Spleen (tissue), 7 donors: ENCODE data around the gene ICOSLG.
"Not testable (repeated sequence)": the region's sequence is repeated elsewhere in the genome, so short reads cannot be mapped to it uniquely, and the experiment has no call there.

Experiments used
- POLR2A ChIP-seq, 3 donors: fragments of 450-650 bp; IDR thresholded peaks; one replicate each; pipeline ENCODE4 v1.5.1; 2017; ENCODE audit warnings: antibody characterized with exemption in 3 of 3, mild to moderate bottlenecking in 1 of 3
- TF ChIP-seq, protein P1 (sequence below), 11 experiments: fragments of 200-600 bp in 7 of 11; fragments of 450-650 bp in 4 of 11; sonication (generic) in 4 of 11; IDR thresholded peaks in 8 of 11; conservative IDR thresholded peaks in 3 of 11; 1 replicate in 7 of 11; 2 replicates in 4 of 11; pipeline versions ENCODE4 v1.4.0 to v1.8.0; 2016 to 2021; ENCODE audit warnings: antibody characterized with exemption in 11 of 11, inconsistent platforms in 4 of 11, mild to moderate bottlenecking in 1 of 11
- donor health status: DM: no; HTN: no; CAD: no; lungs with moderate emphysema.
- donor health status: DM: no; HTN: no; CAD: no.
- donor health status: DM: no; HTN: no; CAD: no.

DNA sequence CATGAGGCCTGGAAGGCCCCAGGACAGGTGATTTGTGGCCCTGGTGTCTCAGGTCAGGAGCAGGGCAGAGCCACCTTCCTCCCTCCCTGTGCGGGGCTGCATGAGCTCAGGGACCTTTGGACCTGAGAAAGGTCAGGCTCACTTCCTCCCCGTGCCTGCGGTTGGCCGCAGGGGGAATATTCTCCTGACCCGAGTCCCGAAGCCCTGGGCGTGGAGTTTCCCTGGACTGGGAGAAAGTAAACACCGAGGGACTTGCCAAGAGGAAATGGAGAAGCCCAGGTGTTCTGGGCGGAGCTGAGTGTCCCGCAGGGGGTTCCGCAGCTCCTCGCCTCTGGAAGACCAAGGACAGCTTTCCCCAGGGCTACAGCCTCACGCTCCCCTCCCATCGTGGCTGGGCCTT, 64.6 kb downstream of the ICOSLG start:
- TF ChIP-seq, protein P1, sequence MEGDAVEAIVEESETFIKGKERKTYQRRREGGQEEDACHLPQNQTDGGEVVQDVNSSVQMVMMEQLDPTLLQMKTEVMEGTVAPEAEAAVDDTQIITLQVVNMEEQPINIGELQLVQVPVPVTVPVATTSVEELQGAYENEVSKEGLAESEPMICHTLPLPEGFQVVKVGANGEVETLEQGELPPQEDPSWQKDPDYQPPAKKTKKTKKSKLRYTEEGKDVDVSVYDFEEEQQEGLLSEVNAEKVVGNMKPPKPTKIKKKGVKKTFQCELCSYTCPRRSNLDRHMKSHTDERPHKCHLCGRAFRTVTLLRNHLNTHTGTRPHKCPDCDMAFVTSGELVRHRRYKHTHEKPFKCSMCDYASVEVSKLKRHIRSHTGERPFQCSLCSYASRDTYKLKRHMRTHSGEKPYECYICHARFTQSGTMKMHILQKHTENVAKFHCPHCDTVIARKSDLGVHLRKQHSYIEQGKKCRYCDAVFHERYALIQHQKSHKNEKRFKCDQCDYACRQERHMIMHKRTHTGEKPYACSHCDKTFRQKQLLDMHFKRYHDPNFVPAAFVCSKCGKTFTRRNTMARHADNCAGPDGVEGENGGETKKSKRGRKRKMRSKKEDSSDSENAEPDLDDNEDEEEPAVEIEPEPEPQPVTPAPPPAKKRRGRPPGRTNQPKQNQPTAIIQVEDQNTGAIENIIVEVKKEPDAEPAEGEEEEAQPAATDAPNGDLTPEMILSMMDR (IDR thresholded peaks at IDR 0.05 in 8 of 11, conservative IDR thresholded peaks at IDR 0.05 in 3 of 11), result not testable (repeated sequence)
- TF ChIP-seq POLR2A (IDR thresholded peaks at IDR 0.05), result not testable (repeated sequence)
